Myocyte (in vitro differentiated cells): ENCODE data around the gene CFAP91. TPM values are rescaled to one million over a fixed set of nuclear protein-coding genes. Genes with fewer than 3 reads are reported as not detected.

ENCODE experiments used
- DNase-seq: peaks from one replicate; pipeline ENCODE4 v3.0.0-alpha.2; 2012; ENCODE audit warnings: low read depth
- total RNA-seq: library from RNA; depleted of rRNA; stranded (reverse); fragments of >200 nt; gene quantifications from 2 replicates; pipeline ENCODE4 v1.2.3, GENCODE V29; 2014

The CFAP91 gene
- total RNA-seq, 1 donor from 2014 or later, result 0.45 TPM

DNA sequence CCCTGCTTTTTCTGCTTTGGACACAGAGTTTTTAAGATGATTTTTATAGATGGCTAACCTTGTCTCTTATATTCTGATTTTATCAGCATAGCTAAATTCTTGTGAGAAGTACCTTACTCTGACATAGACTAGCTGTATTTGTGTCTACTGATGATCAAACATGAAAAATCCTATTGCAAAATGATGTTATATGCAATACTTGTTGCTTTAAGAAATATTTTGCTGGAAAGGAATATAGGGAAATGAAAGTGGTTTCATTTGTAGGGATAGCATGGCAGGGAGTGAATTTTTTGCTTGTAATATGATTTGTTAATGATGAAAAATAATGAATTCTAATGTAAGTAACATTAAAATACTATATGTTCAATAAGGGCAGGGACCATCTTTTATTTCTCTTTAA, 35.9 kb downstream of the CFAP91 start:
- no peak for DNase-seq

DNA sequence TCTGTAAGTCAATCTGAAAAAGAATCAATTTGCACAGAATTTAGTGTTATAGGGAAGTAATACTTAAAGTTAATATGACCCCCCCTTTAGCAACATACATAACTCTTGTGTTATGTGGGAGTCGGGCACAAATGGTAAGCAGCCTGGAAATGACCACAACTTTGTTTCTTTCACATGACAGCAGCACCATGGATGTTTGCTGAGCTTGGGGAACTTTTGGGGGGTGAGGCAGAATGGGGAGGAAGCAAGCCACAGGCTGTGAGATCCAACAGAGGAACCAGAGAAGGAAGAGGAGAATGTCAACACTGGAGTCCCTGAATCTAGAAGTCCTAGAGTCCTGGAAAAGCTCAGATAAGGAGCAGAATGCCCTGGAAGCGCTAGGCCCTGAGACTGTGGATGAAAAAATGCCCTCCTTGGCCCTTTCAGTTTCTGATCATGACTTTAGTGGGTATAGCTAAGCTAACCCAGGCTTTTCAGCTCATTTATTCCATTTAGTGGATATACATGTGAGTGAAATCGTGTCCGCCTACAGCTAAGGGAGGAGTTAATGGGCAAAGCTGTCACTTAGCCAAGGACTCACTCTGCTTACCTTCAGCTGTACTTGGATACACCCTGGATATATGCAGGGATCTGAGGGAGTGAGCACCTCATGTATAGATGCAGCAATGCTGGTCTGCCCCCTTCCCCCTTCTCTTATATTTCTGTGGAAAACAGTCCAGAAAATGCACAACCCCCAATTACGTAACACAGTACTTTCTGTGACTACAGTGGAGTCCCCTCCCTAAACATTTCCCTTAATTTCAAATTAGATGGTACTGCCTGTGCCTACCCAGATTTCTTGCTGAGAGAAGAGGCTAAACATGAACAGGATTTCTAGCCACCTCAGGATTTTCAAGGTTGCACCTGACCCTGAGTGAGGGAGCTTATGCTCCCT, 39.1 kb downstream of the CFAP91 start:
- DNase-seq, result no peak

GRCh38 chr3:119743921-119744320, 41.1 kb downstream of the CFAP91 start:
- peak; percentile 8 for DNase-seq

GRCh38 chr3:119745942-119746341, 43.1 kb downstream of the CFAP91 start:
- DNase-seq, result no peak

DNA sequence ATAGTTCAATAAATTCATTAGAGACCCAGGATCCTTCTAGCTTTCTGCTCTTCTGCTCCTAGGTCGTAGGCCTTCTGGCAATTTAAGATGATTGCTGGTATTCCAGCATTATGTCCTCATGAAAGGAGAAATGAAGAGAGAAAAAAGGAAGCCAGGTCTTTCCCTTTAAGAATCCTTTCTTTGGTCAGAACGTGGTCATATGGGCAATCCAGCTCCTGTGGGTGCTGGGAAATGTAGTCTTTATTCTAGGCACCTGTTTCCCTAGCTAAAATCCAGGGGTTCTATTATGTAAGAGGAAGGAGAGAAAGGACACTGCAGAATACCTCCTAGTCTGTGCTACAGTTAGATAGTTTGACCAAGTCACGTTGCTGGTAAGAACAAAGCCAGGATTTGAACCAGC, 43.6 kb downstream of the CFAP91 start:
- DNase-seq, result no peak

DNA sequence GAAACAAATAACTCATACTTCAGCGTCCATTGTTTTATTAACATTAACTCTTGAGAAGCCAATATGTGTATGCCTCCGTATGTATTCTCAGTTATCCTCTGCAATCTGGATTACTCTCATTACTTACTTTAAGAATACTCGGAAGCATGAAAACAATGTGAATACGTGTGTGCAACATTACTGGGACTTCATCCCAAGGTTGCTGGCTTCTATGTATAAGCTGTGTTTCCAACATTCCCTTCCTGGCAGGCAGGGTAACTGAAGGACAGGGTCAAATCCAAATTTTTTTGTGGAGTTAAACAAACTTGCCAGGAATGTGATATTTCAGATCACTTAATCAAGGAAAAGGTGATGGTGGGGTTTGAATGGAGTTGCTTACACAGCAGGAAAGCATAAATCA, 44.5 kb downstream of the CFAP91 start:
- no peak for DNase-seq

GRCh38 chr3:119748991-119749390, 46.2 kb downstream of the CFAP91 start:
- no peak for DNase-seq

DNA sequence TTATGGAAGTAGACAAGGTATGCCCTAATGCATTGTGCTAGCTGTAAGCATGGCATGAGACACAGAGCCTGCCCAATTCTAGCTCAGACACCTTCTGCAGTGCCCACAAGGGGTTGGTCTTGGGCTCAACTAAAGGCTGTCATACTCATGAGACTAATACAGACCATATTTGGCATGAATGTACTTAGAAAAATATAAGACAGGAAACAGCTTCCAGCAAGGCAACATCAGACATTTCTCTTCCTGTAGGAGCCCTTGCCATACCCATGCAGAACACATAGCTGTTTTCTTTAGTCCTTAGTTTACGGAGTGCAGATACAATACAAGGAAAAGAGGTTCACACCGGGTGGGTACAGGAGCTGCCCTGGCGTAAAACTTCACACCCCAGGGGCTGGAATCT, 48.6 kb downstream of the CFAP91 start:
- no peak for DNase-seq

Other genes starting within 250 kb of the CFAP91 start
- 29.2 and 54.1 TPM in 2 replicates for gene TMEM39A, start 239.4 kb upstream of the CFAP91 start, total RNA-seq
- gene POGLUT1, start 234.1 kb upstream of the CFAP91 start, total RNA-seq, result 20.7 and 21.0 TPM in 2 replicates
- 73.1 and 86.4 TPM in 2 replicates for gene TIMMDC1, start 204.5 kb upstream of the CFAP91 start, total RNA-seq
- gene CD80, start 143.4 kb upstream of the CFAP91 start, total RNA-seq, result 0.21 and 2.2 TPM in 2 replicates
- 20.1 and 25.6 TPM in 2 replicates for gene ADPRH, start 123.5 kb upstream of the CFAP91 start, total RNA-seq
- gene PLA1A, start 105.1 kb upstream of the CFAP91 start, total RNA-seq, result 2.8 and 6.7 TPM in 2 replicates
- gene POPDC2, start 42.4 kb upstream of the CFAP91 start, total RNA-seq, result 3.5 and 4.2 TPM in 2 replicates
- gene COX17, start 25.6 kb upstream of the CFAP91 start, total RNA-seq, result 48.2 and 62.2 TPM in 2 replicates
- 0.83 TPM in 1 of 2 replicates, not detected in the other for gene NR1I2, start 79.1 kb downstream of the CFAP91 start, total RNA-seq